Measurements from ENCODE around the gene EDC4. TPM values are rescaled to one million over a fixed set of nuclear protein-coding genes. Genes with fewer than 3 reads are reported as not detected.

Gene EDC4
- total and polyA plus RNA-seq, 2 of the 8 experiments (the other 6 are each of a cell fraction or from before 2014, with no cell fraction given): 58.5 to 72.7 TPM

- Histone ChIP-seq H3K18ac (ENCODE audit: extremely low read depth, low read length) (no peak overlapping the region), H3K9me3 (ENCODE audit: insufficient read depth in 2 of 2, low read depth in 1 of 2, low read length in 1 of 2) (no peaks in the 10 kb centered on the region), H3K36me3 (ENCODE audit: control insufficient read depth in 2 of 4, insufficient read depth in 4 of 4, low read length in 3 of 4) (peaks cover 34 to 60% (median 49%) of the 10 kb centered on the region in 4 experiments), H3K9ac (replicated peaks in 1 of 4; ENCODE audit: extremely low read depth in 1 of 4, low read depth in 3 of 4, low read length in 3 of 4) (no peak overlapping the region), H4K8ac (ENCODE audit: extremely low read depth, insufficient read depth, low read length) (no peak overlapping the region), H2AFZ (ENCODE audit: low read length) (no peak overlapping the region), H2BK15ac (ENCODE audit: low read length) (no peak overlapping the region), H3K4me3 (ENCODE audit: extremely low read depth in 1 of 4, insufficient read depth in 2 of 4, low read depth in 3 of 4, low read length in 4 of 4) (no peak overlapping the region), H2AK5ac (ENCODE audit: low read depth, low read length) (no peak overlapping the region), H3K4ac (replicated peaks; ENCODE audit: insufficient read length, low read depth, low read length) (no peak overlapping the region), H2BK20ac (ENCODE audit: low read length) (no peak overlapping the region), H3K56ac (replicated peaks; ENCODE audit: insufficient read length, low read depth, low read length) (no peak overlapping the region), H2BK12ac (ENCODE audit: low read depth, low read length) (no peak overlapping the region), H3K79me2 (ENCODE audit: control insufficient read depth in 1 of 2, insufficient read depth in 2 of 2, low read length in 2 of 2) (peaks cover 0 to 7% of the 10 kb centered on the region in 2 experiments; a peak in 1 of 4 replicates), H3K4me2 (ENCODE audit: insufficient read depth in 1 of 2, low read depth in 2 of 2, low read length in 2 of 2) (no peak overlapping the region), H4K91ac (replicated peaks; ENCODE audit: insufficient read length, low read length) (no peak overlapping the region), H3K27ac (ENCODE audit: low read depth, low read length) (no peak overlapping the region), H3K23me2 (ENCODE audit: low read depth, low read length) (0 out of 2 replicates have a peak, but pooled peaks cover 2% of the 10 kb centered on the region), H3K23ac (ENCODE audit: insufficient read length) (no peak overlapping the region), H4K20me1 (replicated peaks in 1 of 2; ENCODE audit: control insufficient read depth in 1 of 2, insufficient read depth in 2 of 2, low read length in 2 of 2) (peaks cover 17 to 20% of the 10 kb centered on the region in 2 experiments), H3K79me1 (ENCODE audit: low read depth, low read length) (peaks cover 6% of the 10 kb centered on the region), H3K14ac (ENCODE audit: insufficient read length) (no peak overlapping the region), H2BK5ac (ENCODE audit: low read depth, low read length) (no peak overlapping the region), H3K27me3 (replicated peaks in 1 of 4; ENCODE audit: control insufficient read depth in 3 of 4, extremely low read depth in 1 of 4, insufficient read depth in 3 of 4, low read length in 3 of 4) (no peaks in the 10 kb centered on the region), H2BK120ac (replicated peaks; ENCODE audit: low read depth, low read length) (no peak overlapping the region), H3K4me1 (replicated peaks in 1 of 4; ENCODE audit: control insufficient read depth in 3 of 4, insufficient read depth in 4 of 4, low read length in 3 of 4) (peaks cover 5 to 11% (median 7%) of the 10 kb centered on the region in 4 experiments; a peak in 6 of 7 replicates), H4K5ac (ENCODE audit: insufficient read length, low read depth, low read length) (no peak overlapping the region)
- FAIRE-seq: no peak
- 99% methylated on average over 13 of the region's 13 CpGs; no CpG with 5 or more reads in 1 of the 2 experiments for WGBS, 2 experiments (ENCODE audit: extremely low coverage in 1 of 2, insufficient coverage in 1 of 2, insufficient read length in 1 of 2, insufficient replicate concordance in 2 of 2, low coverage in 1 of 2, low lambda C conversion rate in 2 of 2, missing lambda C conversion rate in 1 of 2)
- POLR2A ChIA-PET (ENCODE audit: partially characterized antibody): interaction anchor here (0.8 kb wide), 1 partner anchor 9 kb away, joined by 4 read pairs; no protein-coding TSS in a partner anchor
- CTCF ChIA-PET (ENCODE audit: partially characterized antibody): interaction anchor here (0.6 to 21.8 kb wide), 4 partner anchors 26 to 122 kb away, joined by 3 to 623 read pairs (median 26); partner anchors contain the start of genes CTRL, LCAT and PSMB10
- no peak for DNase-seq (ENCODE audit: low read depth in 1 of 2, low spot score in 2 of 2)
- TF ChIP-seq SIX5 (IDR thresholded peaks at IDR 0.05; ENCODE audit: low read depth, low read length): no peak
- TF ChIP-seq SIN3A (conservative IDR thresholded peaks at IDR 0.05 in 1 of 2, IDR thresholded peaks at IDR 0.05 in 1 of 2; ENCODE audit: low read depth in 1 of 2, low read length in 2 of 2): no peak
- no peak for TF ChIP-seq GABPA (IDR thresholded peaks at IDR 0.05; ENCODE audit: borderline replicate concordance, insufficient read depth, low read length)
- TF ChIP-seq GTF2F1 (IDR thresholded peaks at IDR 0.05; ENCODE audit: borderline replicate concordance, low read depth, low read length): no peak
- no peak for TF ChIP-seq SP1 (IDR thresholded peaks at IDR 0.05; ENCODE audit: low read depth, low read length)
These were observed 7.7 kb downstream of the EDC4 start for GRCh38 chr16:67880584-67880983.

All from H1 (cell line).